Placental pericyte (primary cell): ENCODE results near the gene PLA2G2A. TPM values are rescaled to one million over a fixed set of nuclear protein-coding genes. Genes with fewer than 3 reads are reported as not detected.

Source experiments
- total RNA-seq: library from RNA; depleted of rRNA; stranded (reverse); fragments of >200 nt; gene quantifications from 2 replicates; pipeline ENCODE4 v1.2.3, GENCODE V29; 2012

PLA2G2A gene
- total RNA-seq: not detected in 2 replicates

GRCh38 chr1:19979494-19979977 lies at the start of gene PLA2G2A:
Gene PLA2G2A, minus strand, starts transcription at chr1:19979618. Its CDS starts 845 bp downstream, at chr1:19978773.

Other genes with a start within 250 kb of the PLA2G2A start
- gene TMCO4, start 179.7 kb downstream of the PLA2G2A start, total RNA-seq: 16.5 and 19.7 TPM in 2 replicates
- not detected in 2 replicates for gene RNF186, start 164.3 kb downstream of the PLA2G2A start, total RNA-seq
- gene OTUD3, start 97.2 kb downstream of the PLA2G2A start, total RNA-seq: 4.0 and 7.7 TPM in 2 replicates
- not detected in 2 replicates for gene PLA2G2E, start 56.0 kb downstream of the PLA2G2A start, total RNA-seq
- not detected in 2 replicates for gene PLA2G5, start 90.6 kb upstream of the PLA2G2A start, total RNA-seq
- not detected in 2 replicates for gene PLA2G2D, start 139.9 kb upstream of the PLA2G2A start, total RNA-seq
- gene PLA2G2F, start 159.7 kb upstream of the PLA2G2A start, total RNA-seq: not detected in 2 replicates
- not detected in 2 replicates for gene UBXN10, start 206.5 kb upstream of the PLA2G2A start, total RNA-seq
- gene PLA2G2C, start 206.9 kb upstream of the PLA2G2A start, total RNA-seq: not detected in 2 replicates